Stimulated activated naive CD8-positive, alpha-beta T cell treated with anti-CD3 and anti-CD28 coated beads, Interleukin-15, Interleukin-2, amounts not matched to agents 100 ng/mL and 50 ng/mL, for 24 hours (primary cell): Measurements from ENCODE around the gene MAML3.

Source experiments
- H3K27ac Mint-ChIP-seq: one replicate; pipeline ENCODE4 v1.8.0; 2021; ENCODE audit warnings: mild to moderate bottlenecking, mixed read lengths
- H3K27me3 Mint-ChIP-seq: one replicate; pipeline ENCODE4 v1.8.0; 2021; ENCODE audit warnings: mixed read lengths
- H3K36me3 Mint-ChIP-seq: one replicate; pipeline ENCODE4 v1.8.0; 2021; ENCODE audit warnings: low read depth, mixed read lengths
- H3K4me1 Mint-ChIP-seq: one replicate; pipeline ENCODE4 v1.8.0; 2021; ENCODE audit warnings: low read depth, mixed read lengths
- H3K4me3 Mint-ChIP-seq: one replicate; pipeline ENCODE4 v1.8.0; 2021; ENCODE audit warnings: mild to moderate bottlenecking, mixed read lengths
- H3K9me3 Mint-ChIP-seq: one replicate; pipeline ENCODE4 v1.8.0; 2021; ENCODE audit warnings: mixed read lengths

MAML3 gene

DNA sequence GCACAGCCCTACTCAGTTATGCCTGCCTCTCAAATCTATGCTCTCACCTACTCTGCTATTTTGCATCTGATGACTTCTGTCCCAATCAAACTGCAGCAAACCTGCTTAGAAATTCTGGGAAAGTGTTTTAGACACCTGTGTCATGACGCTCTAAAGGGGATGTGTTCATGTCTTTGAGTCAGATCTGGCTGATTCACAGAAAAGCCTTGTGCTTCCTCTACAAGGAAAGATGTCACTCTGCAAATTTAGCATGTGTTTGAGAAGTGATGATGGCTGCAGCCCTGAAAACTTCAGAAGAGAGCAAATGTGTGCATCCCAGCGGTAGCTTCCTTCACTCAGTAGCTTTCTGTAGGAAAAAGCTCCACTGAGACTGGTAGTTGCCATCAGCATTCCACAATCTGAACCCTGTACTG is 253.0 kb downstream of the MAML3 start:
- no peaks in the 10 kb centered on the region for H3K4me1 Mint-ChIP-seq
- no peak overlapping the region for H3K27ac Mint-ChIP-seq
- H3K9me3 Mint-ChIP-seq: peaks cover 4% of the 10 kb centered on the region
- no peak overlapping the region for H3K4me3 Mint-ChIP-seq
- H3K27me3 Mint-ChIP-seq: no peaks in the 10 kb centered on the region
- H3K36me3 Mint-ChIP-seq: peaks cover 4% of the 10 kb centered on the region

DNA sequence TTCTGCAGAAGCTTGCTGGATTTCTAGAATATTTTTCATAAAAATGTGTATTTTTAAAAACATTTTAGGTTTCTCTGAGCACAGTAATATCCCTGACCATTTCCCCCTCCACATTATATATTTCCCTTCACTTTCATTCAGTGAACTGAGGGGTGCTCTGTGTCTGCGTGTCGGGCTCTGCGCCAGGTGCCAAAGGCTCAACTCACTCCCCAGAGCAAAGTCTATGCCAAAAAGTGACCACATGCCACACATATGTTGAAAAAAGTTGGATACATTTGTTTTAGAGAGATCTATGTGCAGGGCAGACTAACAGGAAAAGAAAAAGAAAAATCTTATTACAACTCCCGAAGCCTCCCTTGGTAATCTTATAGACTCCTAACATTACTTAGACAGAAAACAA is 254.6 kb downstream of the MAML3 start:
- H3K36me3 Mint-ChIP-seq: no peaks in the 10 kb centered on the region
- no peak overlapping the region for H3K27ac Mint-ChIP-seq
- peaks cover 2% of the 10 kb centered on the region for H3K9me3 Mint-ChIP-seq
- no peaks in the 10 kb centered on the region for H3K27me3 Mint-ChIP-seq
- no peaks in the 10 kb centered on the region for H3K4me1 Mint-ChIP-seq
- no peak overlapping the region for H3K4me3 Mint-ChIP-seq

DNA sequence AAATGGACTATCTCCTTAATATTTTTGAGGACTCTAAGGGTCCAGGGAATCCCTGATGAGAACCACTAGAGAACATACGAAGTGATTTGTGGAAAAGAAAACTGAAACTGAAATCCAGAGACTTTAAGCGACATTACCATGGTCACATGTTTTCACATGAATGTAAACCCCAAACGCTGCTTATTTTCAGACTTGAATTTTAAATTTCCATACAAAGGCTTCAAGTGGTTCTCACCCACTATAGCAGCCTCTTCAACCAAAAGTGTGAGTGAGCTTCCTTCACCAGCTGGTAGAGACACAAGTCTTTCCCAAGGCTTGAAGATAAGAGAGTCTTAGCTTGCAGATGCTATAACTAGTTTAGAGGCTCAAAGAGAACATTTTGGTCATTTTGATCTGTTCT is 255.7 kb downstream of the MAML3 start:
- no peaks in the 10 kb centered on the region for H3K9me3 Mint-ChIP-seq
- H3K4me3 Mint-ChIP-seq: no peak overlapping the region
- no peaks in the 10 kb centered on the region for H3K4me1 Mint-ChIP-seq
- no peaks in the 10 kb centered on the region for H3K27me3 Mint-ChIP-seq
- H3K36me3 Mint-ChIP-seq: no peaks in the 10 kb centered on the region
- H3K27ac Mint-ChIP-seq: no peak overlapping the region

DNA sequence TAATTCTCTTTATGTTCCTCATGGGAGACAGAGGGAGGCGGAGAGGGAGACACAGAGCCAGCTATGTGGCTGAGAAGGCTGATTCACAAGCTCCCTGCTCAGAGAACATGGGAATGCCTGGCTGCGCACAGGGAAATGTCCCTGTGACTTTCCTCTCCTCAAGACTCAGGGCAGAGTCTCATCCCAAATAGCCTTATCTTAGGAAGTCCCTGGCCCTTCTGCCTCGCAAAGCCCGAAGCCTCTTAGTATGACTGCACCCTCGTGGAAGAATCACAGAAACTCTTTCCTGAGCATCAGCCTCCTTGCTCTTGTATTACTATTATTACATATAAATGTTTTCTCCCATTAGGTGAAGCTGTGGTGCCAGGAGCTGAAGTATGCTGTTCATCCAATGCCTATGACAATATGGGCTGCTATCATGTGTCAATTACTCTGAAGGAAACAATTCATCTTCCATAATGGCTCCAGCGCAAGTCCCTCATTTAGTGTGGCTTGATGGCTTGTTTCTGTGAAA is 257.8 kb downstream of the MAML3 start:
- Mint-ChIP-seq H3K27ac (no peak overlapping the region), H3K9me3 (no peaks in the 10 kb centered on the region), H3K4me3 (no peak overlapping the region), H3K36me3 (no peaks in the 10 kb centered on the region), H3K4me1 (no peaks in the 10 kb centered on the region), H3K27me3 (no peaks in the 10 kb centered on the region)

DNA sequence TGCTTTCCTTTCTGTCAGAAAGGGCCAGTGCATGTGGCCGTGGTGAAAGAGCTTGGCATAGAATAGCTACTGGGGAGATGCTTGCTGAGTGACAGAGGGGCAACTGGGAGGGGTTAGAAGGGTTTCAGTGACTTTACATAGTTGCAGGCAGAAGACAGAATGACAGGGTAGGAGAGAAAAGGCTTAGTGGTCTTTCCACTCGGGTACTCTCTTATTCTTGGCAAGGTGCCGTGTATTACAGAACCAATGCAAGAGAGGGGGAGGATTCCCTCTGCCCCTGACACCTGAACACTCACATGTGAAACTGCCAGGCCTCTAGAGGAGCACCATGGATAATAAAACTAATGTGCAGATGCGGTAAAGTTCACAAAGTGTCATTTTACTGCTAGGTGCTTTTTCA is 260.2 kb downstream of the MAML3 start:
- Mint-ChIP-seq H3K36me3 (peaks cover 5% of the 10 kb centered on the region), H3K9me3 (no peaks in the 10 kb centered on the region), H3K4me3 (no peak overlapping the region), H3K27ac (no peak overlapping the region), H3K27me3 (no peaks in the 10 kb centered on the region), H3K4me1 (no peaks in the 10 kb centered on the region)

DNA sequence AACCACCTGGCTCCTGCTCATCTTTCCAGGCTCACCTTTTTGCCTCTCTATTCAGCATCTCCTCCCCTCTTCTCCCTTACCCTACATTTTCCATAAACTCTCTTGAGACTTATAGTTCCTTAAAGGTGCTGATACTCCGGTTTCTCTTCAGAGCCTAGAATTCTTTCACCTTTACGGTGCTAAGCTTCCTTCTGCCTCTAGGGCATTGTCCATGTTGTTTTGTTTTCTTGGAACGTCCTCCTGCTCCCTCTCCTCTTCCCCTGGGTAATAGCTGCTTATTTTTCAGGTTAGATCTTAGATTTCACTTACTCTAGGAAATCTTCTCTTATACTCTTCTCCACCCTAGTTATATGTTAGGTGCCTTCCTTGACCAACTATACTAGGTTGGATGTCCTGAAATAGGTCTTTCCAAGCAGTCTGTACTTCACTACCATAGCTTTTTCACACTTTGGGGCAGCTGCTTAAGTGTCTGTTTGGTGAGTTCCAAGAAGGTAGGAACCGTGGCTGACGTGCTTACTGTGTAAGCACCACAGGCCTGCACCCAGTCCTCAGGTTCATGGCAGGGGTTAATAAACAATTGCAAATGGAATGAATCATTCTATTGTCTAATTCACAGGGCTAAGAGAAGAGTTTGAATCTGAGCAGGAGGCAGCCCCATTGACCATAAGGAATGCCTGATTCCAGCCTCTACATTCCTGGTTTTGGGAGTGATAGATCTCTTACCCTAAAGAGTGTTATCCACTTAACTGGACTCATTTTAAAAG is 260.8 kb downstream of the MAML3 start:
- H3K4me1 Mint-ChIP-seq: no peaks in the 10 kb centered on the region
- H3K9me3 Mint-ChIP-seq: no peaks in the 10 kb centered on the region
- no peaks in the 10 kb centered on the region for H3K27me3 Mint-ChIP-seq
- peaks cover 5% of the 10 kb centered on the region for H3K36me3 Mint-ChIP-seq
- H3K27ac Mint-ChIP-seq: no peak overlapping the region
- H3K4me3 Mint-ChIP-seq: no peak overlapping the region

DNA sequence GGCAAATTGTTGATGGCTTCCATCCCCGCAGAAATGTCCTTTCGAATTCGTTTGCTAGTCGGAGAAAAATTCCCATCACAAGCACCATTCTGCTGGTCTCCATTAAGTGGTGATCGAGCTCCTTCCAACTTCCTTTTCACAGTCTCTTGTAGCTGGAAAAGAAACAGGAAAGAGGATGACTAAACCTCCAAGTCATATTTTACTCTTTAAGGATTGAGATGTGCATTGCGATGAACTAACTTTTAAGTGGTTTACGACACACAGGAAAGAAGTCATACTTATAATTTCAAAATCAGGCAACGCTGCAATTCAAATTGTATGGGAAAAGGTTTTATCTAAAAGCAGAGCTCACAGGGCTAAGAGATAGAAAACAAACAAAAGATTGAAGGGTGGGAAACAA is 263.2 kb downstream of the MAML3 start:
- H3K4me1 Mint-ChIP-seq: no peaks in the 10 kb centered on the region
- no peak overlapping the region for H3K4me3 Mint-ChIP-seq
- no peaks in the 10 kb centered on the region for H3K27me3 Mint-ChIP-seq
- H3K27ac Mint-ChIP-seq: no peak overlapping the region
- H3K36me3 Mint-ChIP-seq: peaks cover 5% of the 10 kb centered on the region
- no peaks in the 10 kb centered on the region for H3K9me3 Mint-ChIP-seq

DNA sequence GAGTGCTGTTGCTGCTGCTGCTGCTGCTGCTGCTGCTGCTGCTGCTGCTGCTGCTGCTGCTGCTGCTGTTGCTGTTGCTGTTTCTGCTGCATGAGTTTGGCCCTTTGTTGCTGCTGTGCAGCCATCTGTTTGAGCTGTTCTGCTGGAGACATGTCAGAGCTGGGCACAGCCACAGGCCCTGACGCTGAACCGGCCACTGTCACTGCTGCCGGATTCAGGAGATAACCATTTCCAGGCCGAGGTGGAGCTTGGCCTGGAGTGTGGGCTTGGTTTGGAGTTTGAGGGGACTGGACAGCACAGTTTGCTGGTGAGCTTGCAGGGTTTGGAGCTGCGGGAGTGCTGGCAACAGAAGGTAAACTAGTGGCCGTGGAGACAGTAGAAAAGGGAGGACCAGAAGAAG is 264.1 kb downstream of the MAML3 start:
- H3K4me3 Mint-ChIP-seq: no peak overlapping the region
- H3K27ac Mint-ChIP-seq: no peak overlapping the region
- peaks cover 5% of the 10 kb centered on the region for H3K36me3 Mint-ChIP-seq
- no peaks in the 10 kb centered on the region for H3K4me1 Mint-ChIP-seq
- H3K9me3 Mint-ChIP-seq: no peaks in the 10 kb centered on the region
- no peaks in the 10 kb centered on the region for H3K27me3 Mint-ChIP-seq

DNA sequence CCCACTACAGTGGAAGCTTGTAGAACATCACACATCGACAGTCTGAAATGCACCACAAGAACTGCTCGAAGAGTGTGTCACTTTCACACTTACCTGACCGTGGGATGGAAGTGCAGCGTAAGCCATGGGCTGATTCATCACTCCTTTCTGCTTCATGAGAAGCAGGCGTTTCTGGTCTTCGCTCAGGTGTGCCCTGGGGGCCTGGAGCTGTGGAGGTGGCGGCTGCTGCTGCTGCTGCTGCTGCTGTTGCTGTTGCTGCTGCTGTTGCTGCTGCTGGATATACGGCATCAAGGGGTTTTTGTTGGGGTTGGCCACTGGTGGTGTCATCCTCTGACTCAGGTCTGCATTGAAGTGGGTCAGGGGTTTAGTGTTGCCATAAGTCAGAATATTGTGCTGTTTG is 264.7 kb downstream of the MAML3 start:
- Mint-ChIP-seq H3K27me3 (no peaks in the 10 kb centered on the region), H3K36me3 (peaks cover 5% of the 10 kb centered on the region), H3K4me1 (no peaks in the 10 kb centered on the region), H3K27ac (no peak overlapping the region), H3K9me3 (no peaks in the 10 kb centered on the region), H3K4me3 (no peak overlapping the region)

DNA sequence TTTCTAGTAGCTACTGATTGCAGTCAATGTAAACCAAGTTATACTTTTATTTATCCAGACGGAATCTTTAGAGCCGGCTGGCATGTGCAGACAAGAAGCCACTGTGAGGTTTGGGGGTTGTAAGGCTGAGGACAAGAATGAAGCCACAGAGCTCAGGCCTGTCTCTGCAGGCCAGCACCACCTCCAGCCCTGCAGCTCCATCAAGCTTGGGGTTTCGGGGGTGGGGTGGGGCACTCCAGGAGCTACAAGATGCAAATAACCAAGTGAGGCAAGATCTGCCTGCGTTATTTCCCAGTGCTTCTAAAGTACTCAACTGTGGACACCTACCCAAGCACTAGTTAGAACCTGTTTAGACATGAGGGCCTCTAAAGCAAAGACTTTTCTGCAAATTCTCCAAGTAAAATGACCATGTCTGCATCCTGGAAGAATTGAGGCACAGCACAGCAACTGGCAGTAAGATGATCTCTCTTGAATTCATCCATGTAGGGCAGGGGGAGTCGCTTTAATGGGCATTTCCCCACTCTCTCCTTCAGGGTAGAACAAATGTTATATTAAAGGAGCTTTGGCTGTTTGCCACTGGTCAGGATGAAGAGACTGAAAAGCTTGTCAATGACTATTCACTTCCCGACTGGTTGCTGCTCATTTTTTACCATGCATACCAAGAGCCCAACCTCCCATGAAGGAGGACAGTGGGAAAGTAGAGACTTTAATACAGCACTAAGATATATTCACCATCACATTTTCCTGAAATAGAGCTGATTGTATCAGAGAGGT is 265.8 kb downstream of the MAML3 start:
- Mint-ChIP-seq H3K4me3 (no peak overlapping the region), H3K36me3 (peaks cover 8% of the 10 kb centered on the region), H3K9me3 (peaks cover 4% of the 10 kb centered on the region), H3K27me3 (no peaks in the 10 kb centered on the region), H3K27ac (no peak overlapping the region), H3K4me1 (no peaks in the 10 kb centered on the region)

DNA sequence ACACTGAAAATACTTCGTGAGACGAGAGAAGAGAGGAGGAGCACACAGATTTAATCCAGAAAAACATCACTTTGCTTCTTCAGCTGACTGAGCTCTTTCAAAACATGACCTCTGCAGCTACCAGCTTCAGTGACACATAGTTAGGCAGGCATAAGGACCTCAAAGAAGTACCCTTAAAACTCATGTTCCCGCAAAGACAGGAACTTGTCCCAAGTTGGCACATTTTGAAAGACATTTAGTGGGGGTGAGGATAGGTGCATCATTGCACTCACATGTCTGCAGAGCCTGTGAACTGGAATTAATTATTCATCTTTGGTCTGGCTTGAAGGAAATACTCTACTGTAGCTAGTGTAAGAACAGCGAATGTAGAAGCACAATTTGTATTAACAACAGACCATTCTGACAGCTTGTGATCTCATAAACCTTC is 266.6 kb downstream of the MAML3 start:
- Mint-ChIP-seq H3K9me3 (peaks cover 8% of the 10 kb centered on the region), H3K27ac (no peak overlapping the region), H3K27me3 (no peaks in the 10 kb centered on the region), H3K36me3 (peaks cover 10% of the 10 kb centered on the region), H3K4me1 (no peaks in the 10 kb centered on the region), H3K4me3 (no peak overlapping the region)

DNA sequence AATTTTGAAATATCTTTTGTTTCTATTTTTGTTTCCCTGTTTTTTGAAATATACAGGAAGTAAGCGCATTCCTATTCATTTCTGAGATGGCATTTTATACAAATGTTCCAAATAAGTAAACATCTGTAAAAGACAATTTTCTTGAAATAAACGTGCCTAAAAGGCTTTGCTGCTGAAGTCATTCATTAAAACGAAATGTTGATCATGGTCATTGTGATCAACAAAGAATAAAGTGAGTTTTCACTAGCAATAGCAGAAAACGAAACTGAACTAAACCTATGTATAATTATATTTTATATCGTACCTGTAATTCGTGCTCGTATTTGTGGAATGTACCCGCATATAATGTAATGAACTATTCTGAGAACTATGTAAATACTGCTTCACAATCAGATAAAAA is 267.2 kb downstream of the MAML3 start:
- Mint-ChIP-seq H3K27ac (no peak overlapping the region), H3K4me3 (no peak overlapping the region), H3K27me3 (no peaks in the 10 kb centered on the region), H3K36me3 (peaks cover 10% of the 10 kb centered on the region), H3K9me3 (peaks cover 8% of the 10 kb centered on the region), H3K4me1 (no peaks in the 10 kb centered on the region)

DNA sequence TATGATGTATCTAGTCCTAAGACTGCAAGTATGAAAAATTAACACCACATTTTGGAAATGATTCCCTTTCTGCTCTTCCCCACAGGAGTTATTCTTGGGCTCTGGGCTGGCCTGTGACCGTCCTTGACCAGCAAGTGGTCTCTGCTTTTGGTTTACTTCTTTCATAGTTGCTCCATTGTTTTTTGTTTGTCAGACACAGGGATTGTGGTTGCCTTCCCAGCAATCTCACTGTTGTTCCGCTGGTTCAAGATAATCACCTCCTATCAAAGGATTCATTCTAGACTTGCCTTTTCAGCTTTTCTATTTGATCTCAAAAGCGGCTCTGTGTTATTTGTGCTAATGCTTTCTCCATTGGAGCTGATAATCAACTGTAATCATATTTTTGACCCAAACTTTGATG is 269.5 kb downstream of the MAML3 start:
- Mint-ChIP-seq H3K4me3 (no peak overlapping the region), H3K27ac (no peak overlapping the region), H3K36me3 (peaks cover 6% of the 10 kb centered on the region), H3K27me3 (no peaks in the 10 kb centered on the region), H3K4me1 (no peaks in the 10 kb centered on the region), H3K9me3 (peaks cover 8% of the 10 kb centered on the region)

DNA sequence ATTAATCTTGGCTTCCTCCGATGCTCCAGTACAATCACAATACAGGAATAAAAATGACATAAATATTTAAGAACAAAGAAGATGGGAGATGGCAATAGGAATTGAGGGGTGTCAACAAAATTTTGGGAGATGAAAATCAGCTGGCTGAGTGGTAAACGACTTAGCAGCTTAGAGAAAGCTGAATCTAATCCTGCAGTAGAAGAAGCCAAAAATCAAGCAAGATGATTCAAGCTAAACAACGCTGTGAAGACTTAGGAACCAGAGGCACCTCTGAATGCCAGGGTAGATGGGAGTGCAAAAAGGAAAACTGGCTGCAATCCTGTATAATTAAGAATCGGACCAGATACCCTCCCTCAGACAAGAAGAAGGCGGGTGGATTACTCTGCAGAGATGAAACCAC is 273.1 kb downstream of the MAML3 start:
- no peak overlapping the region for H3K4me3 Mint-ChIP-seq
- H3K27me3 Mint-ChIP-seq: no peaks in the 10 kb centered on the region
- peaks cover 8% of the 10 kb centered on the region for H3K9me3 Mint-ChIP-seq
- H3K4me1 Mint-ChIP-seq: no peaks in the 10 kb centered on the region
- H3K27ac Mint-ChIP-seq: no peak overlapping the region
- H3K36me3 Mint-ChIP-seq: peaks cover 6% of the 10 kb centered on the region

DNA sequence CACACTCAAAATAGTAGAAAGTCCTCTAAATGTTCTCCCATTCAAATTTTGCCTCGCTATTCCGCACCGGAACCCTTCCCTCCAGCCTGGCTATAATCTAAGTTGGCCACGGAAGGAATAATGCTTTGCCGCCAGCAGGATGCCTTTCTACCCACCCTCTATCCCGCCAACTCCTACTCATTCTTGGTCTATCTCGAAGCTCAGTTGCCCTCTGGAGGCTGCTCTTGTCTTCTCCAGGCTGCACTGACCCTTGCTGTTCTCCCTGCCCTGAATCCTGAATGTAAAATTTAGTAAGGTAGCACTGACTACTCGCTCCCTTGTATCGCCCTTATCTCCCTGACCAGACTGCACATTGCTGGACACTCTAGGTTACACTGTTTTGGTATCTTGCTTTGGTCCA is 275.9 kb downstream of the MAML3 start:
- H3K36me3 Mint-ChIP-seq: peaks cover 1% of the 10 kb centered on the region
- no peak overlapping the region for H3K4me3 Mint-ChIP-seq
- no peaks in the 10 kb centered on the region for H3K27me3 Mint-ChIP-seq
- H3K4me1 Mint-ChIP-seq: peaks cover 4% of the 10 kb centered on the region
- H3K27ac Mint-ChIP-seq: no peak overlapping the region
- H3K9me3 Mint-ChIP-seq: peaks cover 7% of the 10 kb centered on the region
